Right atrium auricular region (tissue), 2 donors: ENCODE data around the gene RAI1. TPM values are rescaled to one million over a fixed set of nuclear protein-coding genes. Genes with fewer than 3 reads are reported as not detected.

Experiments
- DNase-seq: peaks from one replicate; pipeline ENCODE4 v3.0.0-alpha.2; 2019; ENCODE audit warnings: low spot score
- H3K27ac ChIP-seq, 2 donors: fragments of 200-600 bp; sonication (generic); 1 replicate in 1 of 2; 2 replicates in 1 of 2; pipeline ENCODE4 v1.5.1; 2016 to 2019
- H3K27me3 ChIP-seq, 2 donors: fragments of 200-600 bp; sonication (generic); one replicate each; pipeline versions ENCODE4 v1.5.1 to v1.6.0; 2017 to 2019
- H3K36me3 ChIP-seq: fragments of 200-600 bp; sonication (generic); one replicate; pipeline ENCODE4 v1.5.1; 2016
- H3K4me1 ChIP-seq, 2 donors: fragments of 200-600 bp; sonication (generic); one replicate each; pipeline versions ENCODE4 v1.5.1 to v1.6.0; 2017 to 2019
- H3K4me3 ChIP-seq, 2 donors: fragments of 200-600 bp; sonication (generic); 1 replicate in 1 of 2; 2 replicates in 1 of 2; pipeline ENCODE4 v1.5.1; 2017 to 2019; ENCODE audit warnings: mild to moderate bottlenecking in 1 of 2, moderate library complexity in 1 of 2
- H3K9me3 ChIP-seq, 2 donors: fragments of 200-600 bp; sonication (generic); one replicate each; pipeline ENCODE4 v1.5.1; 2019
- CTCF ChIP-seq, 2 donors: fragments of 200-600 bp; sonication (generic); IDR thresholded peaks; one replicate each; pipeline ENCODE4 v1.5.1; 2019; ENCODE audit warnings: antibody characterized with exemption in 2 of 2
- total RNA-seq, 2 donors: library from RNA; depleted of rRNA; stranded (reverse); fragments of >200 nt; gene quantifications; one replicate each; pipeline ENCODE4 v1.1.0, GENCODE V29; 2016

Gene RAI1
- total RNA-seq, 2 donors from 2014 or later: 23.8 to 24.9 TPM

DNA sequence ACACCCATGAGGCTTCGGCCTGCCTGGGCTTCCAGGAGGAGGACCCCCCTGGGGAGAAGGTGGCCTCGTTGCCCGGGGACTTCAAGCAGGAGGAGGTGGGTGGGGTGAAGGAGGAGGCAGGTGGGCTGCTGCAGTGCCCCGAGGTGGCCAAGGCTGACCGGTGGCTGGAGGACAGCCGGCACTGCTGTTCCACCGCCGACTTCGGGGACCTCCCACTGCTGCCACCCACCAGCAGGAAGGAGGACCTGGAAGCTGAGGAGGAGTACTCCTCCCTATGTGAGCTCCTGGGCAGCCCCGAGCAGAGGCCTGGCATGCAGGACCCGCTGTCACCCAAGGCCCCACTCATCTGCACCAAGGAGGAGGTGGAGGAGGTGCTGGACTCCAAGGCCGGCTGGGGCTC, 114.0 kb downstream of the RAI1 start:
- Histone ChIP-seq H3K4me3 (no peak overlapping the region), H3K27me3 (no peaks in the 10 kb centered on the region), H3K9me3 (no peaks in the 10 kb centered on the region), H3K4me1 (peaks cover 0 to 59% of the 10 kb centered on the region in 2 donors), H3K36me3 (peaks cover 55% of the 10 kb centered on the region), H3K27ac (no peak overlapping the region)
- no peak for DNase-seq
- TF ChIP-seq CTCF (IDR thresholded peaks at IDR 0.05): no peak

- Histone ChIP-seq H3K36me3 (peaks cover 55% of the 10 kb centered on the region), H3K4me3 (no peak overlapping the region), H3K27me3 (no peaks in the 10 kb centered on the region), H3K27ac (no peak overlapping the region), H3K9me3 (no peaks in the 10 kb centered on the region), H3K4me1 (peaks cover 0 to 50% of the 10 kb centered on the region in 2 donors)
- no peak for TF ChIP-seq CTCF (IDR thresholded peaks at IDR 0.05)
- DNase-seq: no peak
Observed at GRCh38 chr17:17795946-17796786, 114.9 kb downstream of the RAI1 start.

GRCh38 chr17:17796787-17797061, 115.5 kb downstream of the RAI1 start:
- peaks cover 0 to 45% of the 10 kb centered on the region in 2 donors for H3K4me1 ChIP-seq
- DNase-seq: no peak
- H3K9me3 ChIP-seq: no peaks in the 10 kb centered on the region
- H3K36me3 ChIP-seq: peaks cover 55% of the 10 kb centered on the region
- H3K27me3 ChIP-seq: no peaks in the 10 kb centered on the region
- peak overlapping the region; percentile 20 to 63 for H3K27ac ChIP-seq
- H3K4me3 ChIP-seq: no peak overlapping the region
- no peak for TF ChIP-seq CTCF (IDR thresholded peaks at IDR 0.05)

- DNase-seq: no peak
- Histone ChIP-seq H3K4me1 (peaks cover 0 to 39% of the 10 kb centered on the region in 2 donors), H3K36me3 (peaks cover 55% of the 10 kb centered on the region)
Observed at GRCh38 chr17:17797119-17797809, 116.0 kb downstream of the RAI1 start.

DNA sequence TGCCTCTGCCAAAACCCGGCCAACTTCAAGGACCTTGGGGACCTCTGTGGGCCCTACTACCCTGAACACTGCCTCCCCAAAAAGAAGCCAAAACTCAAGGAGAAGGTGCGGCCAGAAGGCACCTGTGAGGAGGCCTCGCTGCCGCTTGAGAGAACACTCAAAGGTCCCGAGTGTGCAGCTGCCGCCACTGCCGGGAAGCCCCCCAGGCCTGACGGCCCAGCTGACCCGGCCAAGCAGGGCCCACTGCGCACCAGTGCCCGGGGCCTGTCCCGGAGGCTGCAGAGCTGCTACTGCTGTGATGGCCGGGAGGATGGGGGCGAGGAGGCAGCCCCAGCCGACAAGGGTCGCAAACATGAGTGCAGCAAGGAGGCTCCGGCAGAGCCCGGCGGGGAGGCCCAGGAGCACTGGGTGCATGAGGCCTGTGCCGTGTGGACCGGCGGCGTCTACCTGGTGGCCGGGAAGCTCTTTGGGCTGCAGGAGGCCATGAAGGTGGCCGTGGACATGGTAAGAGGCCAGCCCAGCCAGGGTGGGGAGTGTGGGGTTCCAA, 116.8 kb downstream of the RAI1 start:
- no peak for DNase-seq
- H3K9me3 ChIP-seq: no peaks in the 10 kb centered on the region
- H3K4me3 ChIP-seq: no peak overlapping the region
- TF ChIP-seq CTCF (IDR thresholded peaks at IDR 0.05): no peak
- H3K36me3 ChIP-seq: peaks cover 55% of the 10 kb centered on the region
- H3K27me3 ChIP-seq: no peaks in the 10 kb centered on the region
- H3K4me1 ChIP-seq: peaks cover 0 to 31% of the 10 kb centered on the region in 2 donors
- no peak overlapping the region for H3K27ac ChIP-seq

More at GRCh38 chr17:17797119-17797809, 116.0 kb downstream of the RAI1 start:
- Histone ChIP-seq H3K27me3 (no peaks in the 10 kb centered on the region), H3K27ac (peak overlapping the region; percentile 20 to 63), H3K9me3 (no peaks in the 10 kb centered on the region), H3K4me3 (no peak overlapping the region)
- TF ChIP-seq CTCF (IDR thresholded peaks at IDR 0.05): no peak
